Right atrium auricular region (tissue), 2 donors: ENCODE results near the gene ACTL6A. TPM values are rescaled to one million over a fixed set of nuclear protein-coding genes. Genes with fewer than 3 reads are reported as not detected.

Source experiments
- DNase-seq: peaks from one replicate; pipeline ENCODE4 v3.0.0-alpha.2; 2019; ENCODE audit warnings: low spot score
- H3K27ac ChIP-seq, 2 donors: fragments of 200-600 bp; sonication (generic); 1 replicate in 1 of 2; 2 replicates in 1 of 2; pipeline ENCODE4 v1.5.1; 2016 to 2019
- H3K27me3 ChIP-seq, 2 donors: fragments of 200-600 bp; sonication (generic); one replicate each; pipeline versions ENCODE4 v1.5.1 to v1.6.0; 2017 to 2019
- H3K36me3 ChIP-seq: fragments of 200-600 bp; sonication (generic); one replicate; pipeline ENCODE4 v1.5.1; 2016
- H3K4me1 ChIP-seq, 2 donors: fragments of 200-600 bp; sonication (generic); one replicate each; pipeline versions ENCODE4 v1.5.1 to v1.6.0; 2017 to 2019
- H3K4me3 ChIP-seq, 2 donors: fragments of 200-600 bp; sonication (generic); 1 replicate in 1 of 2; 2 replicates in 1 of 2; pipeline ENCODE4 v1.5.1; 2017 to 2019; ENCODE audit warnings: mild to moderate bottlenecking in 1 of 2, moderate library complexity in 1 of 2
- H3K9me3 ChIP-seq, 2 donors: fragments of 200-600 bp; sonication (generic); one replicate each; pipeline ENCODE4 v1.5.1; 2019
- CTCF ChIP-seq, 2 donors: fragments of 200-600 bp; sonication (generic); IDR thresholded peaks; one replicate each; pipeline ENCODE4 v1.5.1; 2019; ENCODE audit warnings: antibody characterized with exemption in 2 of 2
- total RNA-seq, 2 donors: library from RNA; depleted of rRNA; stranded (reverse); fragments of >200 nt; gene quantifications; one replicate each; pipeline ENCODE4 v1.1.0, GENCODE V29; 2016

ACTL6A gene
- total RNA-seq, 2 donors from 2014 or later = 15.9 to 32.9 TPM

GRCh38 chr3:179599531-179599930 is 36.8 kb downstream of the ACTL6A start:
- Histone ChIP-seq H3K4me1 (peaks cover 0 to 12% of the 10 kb centered on the region in 2 donors), H3K36me3 (peaks cover 67% of the 10 kb centered on the region), H3K9me3 (no peaks in the 10 kb centered on the region), H3K4me3 (no peak overlapping the region), H3K27ac (no peak overlapping the region), H3K27me3 (no peaks in the 10 kb centered on the region)
- TF ChIP-seq CTCF (IDR thresholded peaks at IDR 0.05) = no peak
- DNase-seq = no peak

- H3K9me3 ChIP-seq = no peaks in the 10 kb centered on the region
- peaks cover 30% of the 10 kb centered on the region for H3K36me3 ChIP-seq
- H3K4me3 ChIP-seq = peak overlapping the region in 1 of 2 donors; percentile 82
- TF ChIP-seq CTCF (IDR thresholded peaks at IDR 0.05) = no peak
- H3K4me1 ChIP-seq = peaks cover 0 to 36% of the 10 kb centered on the region in 2 donors
- DNase-seq = no peak
- no peaks in the 10 kb centered on the region for H3K27me3 ChIP-seq
- no peak overlapping the region for H3K27ac ChIP-seq
These were observed 40.6 kb downstream of the ACTL6A start for GRCh38 chr3:179603321-179603720.

GRCh38 chr3:179603831-179604230 is 41.1 kb downstream of the ACTL6A start:
- H3K27ac ChIP-seq = peak overlapping the region; percentile 92 to 94
- no peak for TF ChIP-seq CTCF (IDR thresholded peaks at IDR 0.05)
- peaks cover 0 to 42% of the 10 kb centered on the region in 2 donors for H3K4me1 ChIP-seq
- H3K4me3 ChIP-seq = peak overlapping the region; percentile 82 to 86
- H3K9me3 ChIP-seq = no peaks in the 10 kb centered on the region
- no peak for DNase-seq
- H3K27me3 ChIP-seq = no peaks in the 10 kb centered on the region
- H3K36me3 ChIP-seq = peaks cover 25% of the 10 kb centered on the region

DNA sequence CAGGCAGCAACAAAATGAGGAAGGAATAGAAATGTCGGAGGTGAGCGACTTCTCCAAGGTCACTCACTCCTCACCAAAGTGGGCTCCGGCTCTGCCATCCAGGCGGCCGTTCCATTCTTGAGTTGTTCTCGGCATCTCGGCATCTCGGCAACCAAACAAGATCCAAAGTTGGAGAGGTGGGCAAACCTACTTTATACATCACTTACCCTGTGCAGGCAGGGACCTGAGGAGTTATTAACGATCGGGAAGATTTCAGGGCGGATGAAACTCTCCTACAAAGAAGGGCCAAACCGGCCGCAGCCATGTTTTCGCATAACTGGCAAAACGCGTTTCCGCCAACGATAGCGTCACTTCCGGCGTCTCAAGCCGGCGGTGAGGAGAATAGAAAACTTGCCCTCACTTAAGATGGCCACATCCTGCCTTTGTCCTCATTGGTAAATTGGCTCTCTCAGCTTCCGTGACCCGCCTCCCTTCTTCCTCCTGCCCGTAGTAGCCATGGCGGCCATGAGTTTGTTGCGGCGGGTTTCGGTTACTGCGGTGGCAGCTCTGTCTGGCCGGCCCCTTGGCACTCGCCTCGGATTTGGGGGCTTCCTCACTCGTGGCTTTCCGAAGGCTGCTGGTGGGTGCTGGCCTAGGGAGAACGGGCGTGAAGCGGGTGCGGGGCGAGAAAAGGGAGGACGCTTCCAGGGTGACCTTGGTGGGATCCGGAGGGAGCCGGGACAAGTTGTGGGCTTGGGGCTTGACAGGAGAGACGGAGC is 41.8 kb downstream of the ACTL6A start, which contains the start of the genes MRPL47 and NDUFB5:
Gene MRPL47, minus strand, starts transcription at position 318 of the 758 bp plus-strand sequence. Its CDS starts 14 bp downstream, at position 304.
Gene NDUFB5, plus strand, starts transcription at position 474 of the 758 bp plus-strand sequence. Its CDS starts 22 bp downstream, at position 496.
- no peaks in the 10 kb centered on the region for H3K27me3 ChIP-seq
- peak within 1 kb of the TSS; percentile 92 to 94 for H3K27ac ChIP-seq
- peak within 1 kb of the TSS; percentile 82 to 86 for H3K4me3 ChIP-seq
- peak; percentile 96 for DNase-seq
- H3K9me3 ChIP-seq = no peaks in the 10 kb centered on the region
- peaks cover 18% of the 10 kb centered on the region for H3K36me3 ChIP-seq
- TF ChIP-seq CTCF (IDR thresholded peaks at IDR 0.05) = peak in 1 of 2 donors; percentile 9
- H3K4me1 ChIP-seq = peaks cover 0 to 48% of the 10 kb centered on the region in 2 donors

GRCh38 chr3:179606534-179607085 is 43.9 kb downstream of the ACTL6A start:
- Histone ChIP-seq H3K27ac (no peak overlapping the region), H3K27me3 (no peaks in the 10 kb centered on the region), H3K36me3 (peaks cover 6% of the 10 kb centered on the region), H3K9me3 (no peaks in the 10 kb centered on the region), H3K4me1 (peaks cover 0 to 54% of the 10 kb centered on the region in 2 donors), H3K4me3 (no peak overlapping the region)
- no peak for DNase-seq
- TF ChIP-seq CTCF (IDR thresholded peaks at IDR 0.05) = no peak
